Measurements from ENCODE around the gene CDC42SE2.

CDC42SE2 gene, protein sequence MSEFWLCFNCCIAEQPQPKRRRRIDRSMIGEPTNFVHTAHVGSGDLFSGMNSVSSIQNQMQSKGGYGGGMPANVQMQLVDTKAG

DNA sequence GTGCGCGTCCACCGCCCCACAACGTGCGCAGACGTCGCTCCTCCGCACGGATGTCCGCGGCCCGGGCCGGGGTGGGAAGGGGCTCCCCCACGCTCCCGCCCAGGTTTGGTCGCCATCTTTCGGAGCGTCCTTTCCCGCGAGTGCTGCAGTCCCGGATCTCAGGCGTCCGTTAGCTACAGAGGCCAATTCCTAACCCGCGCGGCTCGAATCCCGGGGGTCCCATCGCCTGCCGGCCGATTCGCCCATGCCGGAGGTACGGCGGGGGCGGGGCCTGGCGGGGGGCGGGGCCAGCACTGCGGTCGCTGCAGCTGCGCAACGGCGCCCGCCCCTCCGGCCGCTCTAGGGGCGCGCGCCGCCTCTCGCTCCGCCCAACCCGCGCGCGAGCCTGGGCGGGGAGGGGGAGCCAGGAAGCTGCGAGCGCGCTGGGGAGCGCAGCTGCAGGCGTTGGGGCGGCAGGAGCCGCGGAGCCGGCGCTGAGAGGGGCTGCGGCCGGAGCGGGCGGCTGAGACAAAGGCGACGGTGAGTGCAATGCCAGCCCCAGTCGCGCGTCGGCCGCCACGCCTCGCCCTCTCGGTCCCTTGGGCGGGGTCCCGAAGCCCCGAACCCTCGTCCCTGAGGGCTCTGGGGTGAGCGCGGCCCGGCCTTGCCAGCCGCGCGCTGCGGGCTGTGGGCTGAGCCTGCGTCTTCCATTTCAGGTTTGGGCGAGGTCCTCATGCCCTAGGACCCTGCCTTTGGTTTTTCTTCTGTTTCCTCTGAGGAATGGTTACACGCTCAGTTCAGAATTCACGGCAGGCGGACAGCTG lies at the start of gene CDC42SE2:
Gene CDC42SE2 (plus strand): TSS at position 406 of the 803 bp plus-strand sequence. CDS start 95,441 bp downstream, outside the sequence.
- DNase-seq: peak; percentile 87

DNA sequence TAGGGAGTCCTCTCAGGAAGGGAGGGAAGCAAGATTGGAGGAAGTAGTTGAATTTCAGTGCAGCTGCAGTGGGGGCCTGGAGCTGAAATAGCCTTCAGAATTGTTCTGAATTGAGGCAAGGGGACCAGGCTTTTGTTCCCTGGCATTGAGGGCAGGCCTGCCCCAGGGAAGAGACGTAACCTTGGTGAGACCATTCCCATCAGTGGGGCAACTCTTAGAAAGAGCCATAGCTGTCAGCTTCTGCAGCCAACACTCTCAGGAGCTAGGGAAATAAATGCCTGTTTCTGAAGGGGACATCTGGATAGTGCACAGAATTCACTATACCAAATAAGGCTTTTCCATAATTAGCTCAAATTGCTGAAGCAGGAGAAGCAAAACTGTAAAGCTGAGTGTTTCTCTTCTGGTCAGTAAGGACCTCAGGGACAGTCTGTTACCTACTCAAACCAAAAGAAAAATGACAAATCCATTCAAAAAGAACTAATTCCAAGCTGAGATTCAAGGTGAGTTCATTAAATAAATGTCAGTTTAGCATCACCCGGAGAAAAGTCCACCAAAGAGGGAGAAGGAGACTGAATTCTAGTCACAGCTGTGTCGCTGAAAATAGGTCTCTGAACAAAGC lies 49.1 kb upstream of the CDC42SE2 start:
- DNase-seq: no peak

DNA sequence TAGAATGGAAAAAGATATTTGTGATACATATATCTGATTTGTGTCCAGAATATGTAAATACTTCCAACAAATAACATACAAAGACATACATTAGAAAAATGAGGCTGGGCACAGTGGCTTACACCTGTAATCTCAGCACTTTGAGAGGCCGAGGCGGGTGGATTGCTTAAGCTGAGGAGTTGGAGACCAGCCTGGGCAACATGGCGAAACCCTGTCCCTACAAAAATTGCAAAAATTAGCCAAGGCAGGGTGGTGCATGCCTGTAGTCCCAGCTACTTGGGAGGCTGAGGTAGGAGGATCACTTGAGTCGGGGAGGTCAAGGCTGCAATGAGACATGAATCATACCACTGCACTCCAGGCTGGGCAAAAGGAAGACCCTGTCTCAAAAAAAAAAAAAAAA lies 46.1 kb upstream of the CDC42SE2 start:
- no peak for DNase-seq

DNA sequence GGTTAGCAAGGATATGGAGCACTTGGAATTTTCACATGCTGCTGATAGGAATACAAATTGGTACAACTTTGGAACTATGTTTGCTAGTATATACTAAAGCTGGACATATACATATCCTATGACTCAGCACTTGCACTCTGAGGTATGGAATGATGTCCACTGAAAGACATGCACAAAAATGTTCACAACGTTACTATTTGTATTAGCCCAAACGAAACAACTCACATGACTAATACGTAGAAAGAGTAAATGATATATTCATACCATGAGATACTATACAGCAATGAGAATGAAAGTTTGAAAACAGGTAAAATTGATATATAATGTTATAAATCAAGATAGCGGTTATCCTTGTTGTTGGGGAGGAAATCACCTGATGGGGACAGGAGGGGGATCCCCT lies 45.5 kb upstream of the CDC42SE2 start:
- no peak for DNase-seq

DNA sequence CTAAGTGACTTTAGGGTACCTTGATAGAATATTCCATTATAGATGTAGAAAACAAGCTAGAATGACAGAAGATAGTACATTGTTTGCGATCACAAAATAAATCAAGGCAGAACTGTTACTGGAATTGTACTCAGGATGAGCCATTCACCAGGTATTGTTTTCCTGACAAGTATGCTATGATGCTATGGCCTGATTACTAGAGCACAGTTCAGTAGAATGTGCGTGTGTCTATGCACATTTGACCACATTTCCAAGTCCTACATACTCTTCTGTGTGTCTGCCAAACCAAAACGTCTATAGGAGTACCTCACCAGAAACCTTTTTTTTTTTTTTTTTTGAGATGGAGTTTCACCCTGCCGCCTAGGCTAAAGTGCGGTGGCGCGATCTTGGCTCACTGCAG lies 43.3 kb upstream of the CDC42SE2 start:
- DNase-seq: no peak

DNA sequence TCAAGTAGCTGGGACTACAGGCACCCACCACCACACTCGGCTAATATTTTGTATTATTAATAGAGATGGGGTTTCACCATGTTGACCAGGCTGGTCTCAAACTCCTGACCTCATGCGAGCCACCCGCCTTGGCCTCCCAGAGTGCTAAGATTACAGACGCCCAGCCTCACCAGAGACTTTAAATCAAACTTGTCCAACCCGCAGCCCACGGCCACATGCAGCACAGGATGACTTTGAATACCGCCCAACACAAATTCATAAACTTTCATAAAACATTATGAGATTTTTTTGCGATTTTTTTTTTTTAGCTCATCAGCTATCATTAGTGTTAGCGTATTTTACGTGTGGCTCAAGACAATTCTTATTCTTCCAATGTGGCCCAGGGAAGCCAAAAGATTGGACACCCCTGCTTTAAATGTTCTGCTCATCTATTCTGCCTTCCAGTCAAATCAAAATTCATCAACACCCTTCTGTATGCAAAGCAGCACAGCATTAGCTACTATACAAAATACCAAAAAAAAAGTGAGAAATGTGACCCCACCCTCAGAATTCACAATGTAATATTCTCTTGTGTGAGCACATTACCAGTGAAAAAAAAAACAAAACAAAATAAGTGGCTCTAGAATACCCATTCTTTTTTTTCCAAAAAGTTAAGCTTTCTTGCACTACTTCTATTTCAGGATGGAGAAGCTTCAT lies 42.7 kb upstream of the CDC42SE2 start:
- DNase-seq: no peak

DNA sequence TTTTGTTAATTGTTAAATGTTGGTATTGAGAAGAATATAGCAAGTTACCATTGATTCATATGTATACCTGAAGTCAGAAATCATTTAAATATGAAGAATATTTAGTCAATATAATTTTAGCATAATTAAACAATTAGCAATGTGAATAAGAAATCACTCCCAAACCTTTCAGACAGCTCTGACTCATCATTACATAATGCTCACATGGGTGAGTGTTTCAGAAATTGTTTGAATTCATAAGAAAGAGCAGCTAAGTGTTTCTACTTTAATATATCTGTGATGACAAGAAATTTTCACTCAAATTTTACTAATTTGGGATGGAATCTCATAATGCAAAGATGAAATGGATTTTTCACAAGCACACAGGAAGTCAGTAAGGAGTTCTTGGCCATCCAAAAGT lies 42.0 kb upstream of the CDC42SE2 start:
- DNase-seq: no peak

DNA sequence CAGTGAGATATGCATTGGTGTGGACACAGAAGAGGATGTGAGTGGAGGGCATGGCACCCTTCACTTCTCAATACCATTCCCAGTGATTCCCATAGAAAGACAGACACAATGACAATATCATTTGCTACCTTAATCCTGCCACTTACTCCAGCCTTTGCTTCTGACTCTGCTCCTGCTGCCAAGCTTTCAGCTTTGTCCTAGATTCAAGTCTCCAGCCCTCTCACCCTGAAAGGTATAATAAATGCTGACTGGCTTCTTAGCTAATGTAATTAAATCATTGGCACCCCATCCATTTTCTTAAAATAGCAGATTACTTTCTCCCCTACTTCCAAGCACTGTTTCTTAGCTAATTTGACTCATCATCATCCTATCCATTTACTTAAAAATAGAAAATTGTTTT lies 41.1 kb upstream of the CDC42SE2 start:
- DNase-seq: no peak

DNA sequence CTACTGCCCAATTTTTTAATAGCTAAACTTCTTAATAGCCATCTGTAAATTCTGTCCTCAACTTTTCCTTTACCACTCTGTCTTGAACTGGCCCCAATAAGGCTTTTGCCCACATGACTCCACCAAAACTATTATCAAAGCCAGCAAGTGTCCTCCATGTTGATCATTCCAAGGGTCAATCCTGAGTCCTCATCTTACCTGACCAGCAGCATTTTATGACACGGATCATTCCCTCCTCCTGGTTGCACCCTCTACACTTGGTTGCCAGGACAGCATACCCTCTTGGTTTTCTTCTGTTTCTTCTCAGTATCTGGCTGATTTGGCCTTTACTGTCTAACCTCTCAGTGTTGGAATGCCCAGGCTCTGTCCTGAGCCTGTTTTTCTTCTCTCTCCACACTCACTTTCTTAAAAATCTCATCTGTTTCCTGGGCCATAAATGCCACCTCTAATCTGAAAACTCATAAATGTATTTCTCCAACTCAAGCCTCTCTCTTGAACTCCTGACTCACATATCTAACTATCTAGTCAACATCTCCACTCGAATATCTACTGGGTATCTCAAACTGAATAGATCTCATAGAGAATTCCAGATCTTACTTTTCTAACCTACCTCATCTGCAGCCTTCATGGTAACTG lies 40.0 kb upstream of the CDC42SE2 start:
- DNase-seq: no peak

DNA sequence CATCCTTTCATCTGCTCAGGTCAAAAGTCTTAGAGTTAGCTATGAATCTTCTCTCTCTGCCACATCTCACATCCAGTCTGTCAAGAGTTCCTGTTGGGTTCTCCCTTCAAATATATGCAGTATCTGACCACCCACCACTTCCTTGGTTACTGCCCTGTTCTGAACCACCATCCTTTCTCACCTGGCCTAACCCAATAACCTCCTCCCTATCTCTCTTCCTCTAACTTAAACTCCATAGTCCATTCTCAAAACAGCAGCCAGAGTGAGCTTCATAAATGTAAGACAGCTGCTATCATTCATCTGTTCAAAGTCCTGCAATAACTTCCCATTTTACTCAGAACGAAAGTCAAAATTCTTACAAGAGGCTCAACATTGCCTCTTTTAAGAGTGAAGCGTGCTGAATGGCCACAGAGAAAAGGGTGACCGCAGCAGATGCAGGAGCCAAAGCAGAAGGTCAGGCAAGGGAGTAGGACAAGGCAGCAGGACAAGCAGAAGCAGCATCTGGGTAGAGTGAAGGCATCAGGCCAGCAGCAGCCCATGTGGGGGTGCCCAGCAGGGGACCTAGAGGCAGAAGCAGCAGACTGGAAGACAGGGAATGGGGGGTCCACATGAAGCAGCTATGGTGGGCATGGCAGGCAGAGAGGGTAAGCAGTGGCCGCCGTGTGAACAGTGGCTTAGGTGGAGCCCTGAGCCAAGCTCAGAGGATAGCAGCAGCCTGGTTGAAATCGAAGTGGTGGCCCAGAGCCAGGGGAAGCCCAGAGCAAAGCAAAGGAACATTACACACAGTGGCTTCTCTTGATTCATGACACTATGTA lies 39.3 kb upstream of the CDC42SE2 start:
- peak; percentile 35 for DNase-seq

DNA sequence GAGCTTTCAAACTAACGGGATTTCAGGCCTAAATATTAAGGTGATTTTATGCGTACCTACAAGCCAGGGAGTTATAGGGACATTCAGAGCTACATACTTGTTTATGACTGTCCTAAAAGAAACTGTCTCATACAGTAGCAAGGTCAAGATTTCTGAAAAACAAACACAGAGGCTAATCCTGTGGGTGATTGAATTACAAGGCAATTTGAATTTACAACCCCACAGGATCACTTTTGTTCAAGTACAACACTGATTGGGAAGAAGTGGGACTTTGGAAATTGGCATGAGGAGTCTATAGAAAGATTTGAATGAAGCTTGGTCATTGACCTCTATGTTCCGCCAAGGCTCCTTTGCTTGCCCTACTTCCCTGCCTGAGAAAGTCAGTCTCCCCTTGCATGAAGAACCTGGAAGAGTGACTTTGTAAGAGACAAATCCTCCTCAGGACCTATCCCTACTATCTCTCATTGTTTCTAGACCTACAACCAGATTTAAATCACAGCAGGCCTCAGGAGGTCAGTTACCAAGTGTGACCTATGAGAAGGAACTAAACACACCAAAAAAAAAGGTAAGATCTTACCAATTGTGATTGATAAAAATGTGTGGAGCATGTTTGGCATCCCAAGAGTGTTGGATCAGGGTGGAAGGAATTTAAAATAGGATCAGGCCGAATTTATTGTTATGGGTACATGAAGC lies 38.4 kb upstream of the CDC42SE2 start:
- no peak for DNase-seq

DNA sequence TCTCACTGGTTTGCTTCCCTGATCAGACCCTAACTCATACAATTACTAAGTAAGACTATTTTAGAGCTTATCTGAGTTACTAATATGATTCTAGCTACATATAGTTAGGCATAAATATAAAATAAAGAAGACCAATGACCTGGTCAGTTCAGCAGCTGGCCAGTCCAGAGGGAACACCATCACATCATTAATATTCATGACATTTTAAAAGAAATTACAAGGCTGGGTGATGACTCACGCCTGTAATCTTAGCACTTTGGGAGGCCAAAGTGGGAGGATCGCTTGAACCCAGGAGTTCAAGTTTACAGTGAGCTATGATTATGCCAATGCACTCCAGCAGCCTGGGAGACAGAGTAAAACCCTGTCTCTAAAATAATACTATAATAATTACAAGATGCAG lies 37.0 kb upstream of the CDC42SE2 start:
- DNase-seq: no peak

DNA sequence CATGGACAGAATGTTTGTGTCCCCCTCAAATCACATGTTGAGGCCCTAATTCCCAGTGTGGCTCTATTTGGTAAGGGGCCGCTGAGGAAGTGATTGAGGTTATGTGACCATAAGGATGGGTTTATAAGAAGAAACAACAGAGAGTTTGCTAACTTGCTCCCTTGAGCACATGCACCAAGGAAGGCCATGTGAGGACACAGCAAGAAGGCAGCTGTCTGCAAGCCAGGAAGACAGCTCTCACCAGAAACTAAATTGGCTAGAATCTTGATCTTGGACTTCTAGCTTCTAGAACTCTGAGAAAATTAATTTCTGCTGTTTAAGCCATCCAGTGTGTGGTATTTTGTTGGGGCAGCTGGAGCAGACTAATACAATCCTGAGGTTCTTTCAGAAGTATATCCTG lies 35.2 kb upstream of the CDC42SE2 start:
- no peak for DNase-seq

DNA sequence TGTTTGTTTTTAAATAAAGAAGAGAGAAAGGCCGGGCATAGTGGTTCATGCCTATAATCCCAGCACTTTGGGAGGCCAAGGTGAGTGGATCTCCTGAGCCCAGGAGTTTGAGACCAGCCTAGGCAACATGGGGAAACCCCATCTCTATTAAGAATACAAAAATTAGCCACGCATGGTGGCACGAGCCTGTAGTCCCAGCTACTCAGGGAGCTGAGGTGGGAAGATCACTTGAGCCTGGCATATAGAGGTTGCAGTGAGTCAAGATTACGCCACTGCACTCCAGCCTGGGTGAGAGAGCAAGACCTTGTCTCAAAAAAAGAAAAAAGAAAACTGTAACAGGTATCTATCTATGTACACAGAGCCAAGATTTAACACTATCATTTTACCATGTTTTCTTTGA lies 34.2 kb upstream of the CDC42SE2 start:
- no peak for DNase-seq

DNA sequence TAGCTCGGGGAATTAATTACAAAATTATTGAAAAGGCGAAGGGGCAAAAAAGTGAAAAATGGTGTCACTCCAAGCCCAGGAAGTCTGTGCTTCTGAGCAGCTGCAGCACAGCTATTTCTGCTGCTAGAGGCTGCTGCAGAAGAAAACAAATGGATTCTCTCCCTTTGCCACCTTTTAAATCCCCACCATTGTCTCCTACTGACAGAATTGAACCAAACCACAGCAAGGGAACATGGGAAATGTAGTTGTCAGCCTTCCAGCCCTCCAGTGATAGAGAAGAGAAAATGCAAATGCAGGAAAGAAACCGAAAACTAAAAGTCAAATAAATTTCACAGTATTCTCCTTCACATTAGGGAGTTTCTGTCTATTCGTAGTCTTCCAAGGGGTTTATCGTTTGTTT lies 33.4 kb upstream of the CDC42SE2 start:
- DNase-seq: no peak

DNA sequence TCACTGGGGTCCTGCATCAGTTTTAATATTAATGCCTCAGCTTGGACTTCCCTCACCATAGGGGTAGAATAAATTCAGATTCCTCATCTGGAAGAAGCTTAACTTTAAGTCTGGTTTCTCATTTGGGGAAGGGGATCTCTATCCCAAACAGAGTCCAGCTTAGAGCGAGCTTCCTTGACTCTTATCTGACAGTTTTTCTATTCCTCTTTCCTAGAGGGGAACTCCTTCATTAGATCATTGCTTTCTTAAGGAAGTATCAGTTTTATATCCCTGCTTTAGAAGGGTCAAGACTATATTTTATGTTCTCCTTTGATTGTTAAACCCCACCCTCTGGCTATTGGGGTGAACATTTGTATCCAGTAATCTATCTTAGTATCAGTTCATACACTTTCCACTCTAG lies 24.2 kb upstream of the CDC42SE2 start:
- DNase-seq: no peak

DNA sequence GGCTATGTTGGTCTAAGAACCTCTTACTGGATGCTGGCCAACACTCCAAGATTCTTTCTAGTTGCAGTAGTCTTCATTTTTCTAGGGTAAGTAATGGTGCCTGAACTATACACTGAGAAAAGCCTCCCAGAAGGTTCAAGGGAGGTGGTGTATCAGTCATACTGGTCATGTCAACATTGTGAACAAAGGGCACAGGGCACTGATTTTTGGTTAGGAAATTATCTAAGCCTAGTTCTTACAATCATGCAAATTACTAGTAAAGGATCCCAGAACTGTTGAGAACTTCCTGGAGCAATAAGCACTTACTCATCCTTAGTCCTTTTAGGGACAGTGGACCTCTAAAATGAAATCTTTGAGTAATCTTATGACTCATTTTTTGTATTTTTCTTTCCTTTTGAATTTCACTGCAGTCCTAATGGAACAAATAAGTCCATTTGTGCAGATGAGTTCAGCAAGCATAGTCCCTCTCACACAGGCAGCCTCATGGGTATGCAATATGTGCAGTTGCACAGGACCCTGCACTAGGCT lies 21.1 kb upstream of the CDC42SE2 start:
- DNase-seq: no peak

DNA sequence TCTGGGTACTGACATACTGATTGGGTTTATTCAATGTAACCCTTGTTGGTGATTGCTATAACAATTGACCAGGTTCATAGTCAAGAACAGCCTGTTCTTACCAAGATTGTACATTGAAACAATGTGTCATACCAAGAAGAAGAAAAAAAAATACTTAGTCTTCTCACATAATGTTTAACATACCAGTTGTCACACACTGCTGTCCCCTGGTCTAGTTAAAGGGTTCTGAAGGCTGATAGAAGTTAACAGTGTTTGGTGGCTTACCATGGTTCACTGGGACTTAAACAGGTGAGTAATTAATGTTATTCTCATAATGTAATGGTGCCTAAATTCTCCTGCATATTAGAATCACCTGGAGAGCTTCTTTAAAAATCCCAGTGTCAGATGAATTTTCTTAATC lies 18.5 kb upstream of the CDC42SE2 start:
- no peak for DNase-seq

DNA sequence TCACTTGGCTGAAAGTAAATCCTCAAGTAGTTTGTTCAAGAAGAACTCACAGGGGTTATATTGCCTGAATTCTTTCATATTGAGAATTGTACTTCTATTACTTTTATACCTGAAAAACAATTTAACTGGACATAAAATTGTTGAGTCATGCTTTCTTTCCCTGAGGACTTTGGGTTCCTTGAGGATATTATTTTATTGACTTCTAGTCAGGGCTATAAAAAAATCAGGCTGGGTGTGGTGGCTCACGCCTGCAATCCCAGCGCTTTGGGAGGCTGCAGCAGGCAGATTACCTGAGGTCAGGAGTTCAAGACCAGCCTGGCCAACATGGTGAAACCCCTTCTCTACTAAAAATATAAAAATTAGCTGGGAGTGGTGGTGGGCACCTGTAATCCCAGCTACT lies 17.9 kb upstream of the CDC42SE2 start:
- DNase-seq: no peak

DNA sequence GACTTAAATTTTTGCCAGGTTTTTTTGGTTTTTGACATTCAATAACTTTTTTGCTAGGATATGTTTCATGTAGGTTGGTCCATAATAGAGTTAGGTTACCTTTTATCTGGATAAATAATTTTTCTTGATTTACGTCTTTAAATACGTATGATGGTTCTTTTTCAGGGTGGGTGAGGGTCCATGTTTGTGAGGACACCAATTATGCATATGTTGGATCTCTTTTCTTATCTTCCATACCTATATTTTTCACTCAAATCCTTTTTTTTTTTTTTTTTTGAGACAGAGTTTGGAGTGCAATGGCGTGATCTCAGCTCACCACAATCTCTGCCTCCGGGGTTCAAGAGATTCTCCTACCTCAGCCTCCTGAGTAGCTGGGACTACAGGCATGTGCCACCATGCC lies 17.3 kb upstream of the CDC42SE2 start:
- DNase-seq: no peak

DNA sequence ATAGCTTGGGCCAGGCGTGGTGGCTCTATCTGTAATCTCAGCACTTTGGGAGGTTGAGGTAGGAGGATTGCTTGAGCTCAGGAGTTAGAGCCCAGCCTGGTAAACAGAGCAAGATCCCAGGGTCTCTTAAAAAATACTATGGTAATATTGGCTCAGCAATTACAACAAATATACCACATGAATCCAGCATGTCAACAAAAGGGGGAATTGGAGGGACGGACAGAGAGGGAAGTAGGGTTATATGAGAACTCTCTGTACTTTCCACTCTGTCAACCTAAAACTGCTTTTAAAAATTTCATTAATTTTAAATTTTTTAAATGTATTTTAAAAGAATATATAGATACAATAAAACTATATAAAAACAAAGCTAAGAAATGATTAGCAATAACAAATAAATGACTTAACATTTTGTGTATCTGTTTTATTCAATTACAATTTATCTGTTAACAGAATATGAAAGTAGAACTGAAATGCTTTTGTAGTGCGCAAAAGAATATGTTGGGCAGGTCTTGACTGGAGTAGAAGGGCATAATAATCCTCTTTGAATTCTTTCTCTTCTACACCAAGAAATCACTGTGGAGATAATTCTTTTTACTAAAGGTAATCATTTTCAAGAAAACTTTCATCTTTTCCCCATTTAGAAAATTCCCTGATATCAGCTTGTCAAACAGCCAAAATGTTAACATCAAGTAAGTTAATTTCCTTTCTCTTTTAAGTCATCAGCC lies 12.9 kb upstream of the CDC42SE2 start:
- no peak for DNase-seq

All from CD4-positive, alpha-beta T cell treated with Interleukin-17A for 1 hour (primary cell).